Activated B cell treated with CpG ODN at 0.5 μM for 24 hours (primary cell): ENCODE data around the gene PFDN4. TPM values are rescaled to one million over a fixed set of nuclear protein-coding genes. Genes with fewer than 3 reads are reported as not detected.

Experiments
- ATAC-seq: fragments of 200-7000 bp; cut with Tn5 transposase; one replicate; pipeline ENCODE4 v1.10.0; 2021; ENCODE audit warnings: low read depth, mild to moderate bottlenecking, moderate library complexity
- CTCF ChIA-PET: fragments of 350-600 bp; sonication (Branson Sonifier 250); formaldehyde crosslinking; loops from one replicate; lab custom pipeline; 2021; ENCODE audit warnings: antibody characterized with exemption; lab: Charles Lee
- POLR2A ChIA-PET: fragments of 350-600 bp; sonication (Branson Sonifier 250); formaldehyde crosslinking; loops from one replicate; lab custom pipeline; 2021; ENCODE audit warnings: antibody characterized with exemption; lab: Charles Lee
- DNase-seq: peaks from one replicate; pipeline ENCODE4 v3.0.0; 2022
- H3K27ac Mint-ChIP-seq: one replicate; pipeline ENCODE4 v1.8.0; 2020; ENCODE audit warnings: mixed read lengths
- H3K27me3 Mint-ChIP-seq: one replicate; pipeline ENCODE4 v1.8.0; 2021; ENCODE audit warnings: mixed read lengths
- H3K36me3 Mint-ChIP-seq: one replicate; pipeline ENCODE4 v1.8.0; 2021; ENCODE audit warnings: low read depth, mixed read lengths
- H3K4me1 Mint-ChIP-seq: one replicate; pipeline ENCODE4 v1.8.0; 2021; ENCODE audit warnings: mixed read lengths
- H3K4me3 Mint-ChIP-seq: one replicate; pipeline ENCODE4 v1.8.0; 2020; ENCODE audit warnings: mild to moderate bottlenecking, mixed read lengths
- H3K9me3 Mint-ChIP-seq: one replicate; pipeline ENCODE4 v1.8.0; 2020; ENCODE audit warnings: mixed read lengths
- intact Hi-C: fragments of 100-400 bp; cut with micrococcal nuclease; formaldehyde crosslinking; loops from one replicate; pipeline ENCODE4 v1.15.1; 2024
- total RNA-seq: library from RNA; stranded (reverse); gene quantifications from 2 replicates; pipeline ENCODE4 v1.2.3, GENCODE V29; 2022
- TF ChIP-seq, protein P1 (sequence below): fragments of 200-600 bp; IDR thresholded peaks from one replicate; pipeline ENCODE4 v1.8.0; 2022; ENCODE audit warnings: antibody characterized with exemption, mild to moderate bottlenecking

PFDN4 gene
- total RNA-seq, 1 donor from 2014 or later, result 16.5 TPM

- Mint-ChIP-seq H3K27me3 (peaks cover 59% of the 10 kb centered on the region), H3K4me3 (no peak within 1 kb of the TSS), H3K4me1 (peaks cover 10% of the 10 kb centered on the region), H3K9me3 (no peaks in the 10 kb centered on the region), H3K27ac (no peak within 1 kb of the TSS), H3K36me3 (no peaks in the 10 kb centered on the region)
- POLR2A ChIA-PET, result no interaction called here
- TF ChIP-seq, protein P1, sequence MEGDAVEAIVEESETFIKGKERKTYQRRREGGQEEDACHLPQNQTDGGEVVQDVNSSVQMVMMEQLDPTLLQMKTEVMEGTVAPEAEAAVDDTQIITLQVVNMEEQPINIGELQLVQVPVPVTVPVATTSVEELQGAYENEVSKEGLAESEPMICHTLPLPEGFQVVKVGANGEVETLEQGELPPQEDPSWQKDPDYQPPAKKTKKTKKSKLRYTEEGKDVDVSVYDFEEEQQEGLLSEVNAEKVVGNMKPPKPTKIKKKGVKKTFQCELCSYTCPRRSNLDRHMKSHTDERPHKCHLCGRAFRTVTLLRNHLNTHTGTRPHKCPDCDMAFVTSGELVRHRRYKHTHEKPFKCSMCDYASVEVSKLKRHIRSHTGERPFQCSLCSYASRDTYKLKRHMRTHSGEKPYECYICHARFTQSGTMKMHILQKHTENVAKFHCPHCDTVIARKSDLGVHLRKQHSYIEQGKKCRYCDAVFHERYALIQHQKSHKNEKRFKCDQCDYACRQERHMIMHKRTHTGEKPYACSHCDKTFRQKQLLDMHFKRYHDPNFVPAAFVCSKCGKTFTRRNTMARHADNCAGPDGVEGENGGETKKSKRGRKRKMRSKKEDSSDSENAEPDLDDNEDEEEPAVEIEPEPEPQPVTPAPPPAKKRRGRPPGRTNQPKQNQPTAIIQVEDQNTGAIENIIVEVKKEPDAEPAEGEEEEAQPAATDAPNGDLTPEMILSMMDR, result no peak
- CTCF ChIA-PET, result no interaction called here
- intact Hi-C loops, result no loop called here
- ATAC-seq (no peak), DNase-seq (no peak)
Measured at GRCh38 chr20:54173653-54174456, 34.0 kb upstream of the PFDN4 start, which contains the start of gene CYP24A1. Gene CYP24A1, minus strand, starts transcription at chr20:54173986. Its CDS starts 407 bp downstream, at chr20:54173579.

GRCh38 chr20:54174457-54175175 lies 33.3 kb upstream of the PFDN4 start:
- Mint-ChIP-seq H3K9me3 (no peaks in the 10 kb centered on the region), H3K36me3 (no peaks in the 10 kb centered on the region), H3K4me3 (no peak overlapping the region), H3K4me1 (peaks cover 10% of the 10 kb centered on the region), H3K27ac (no peak overlapping the region), H3K27me3 (peaks cover 51% of the 10 kb centered on the region)
- intact Hi-C loops, result no loop called here
- ATAC-seq, result no peak
- no peak for DNase-seq
- CTCF ChIA-PET, result no interaction called here
- POLR2A ChIA-PET, result no interaction called here
- TF ChIP-seq, protein P1, result no peak

DNA sequence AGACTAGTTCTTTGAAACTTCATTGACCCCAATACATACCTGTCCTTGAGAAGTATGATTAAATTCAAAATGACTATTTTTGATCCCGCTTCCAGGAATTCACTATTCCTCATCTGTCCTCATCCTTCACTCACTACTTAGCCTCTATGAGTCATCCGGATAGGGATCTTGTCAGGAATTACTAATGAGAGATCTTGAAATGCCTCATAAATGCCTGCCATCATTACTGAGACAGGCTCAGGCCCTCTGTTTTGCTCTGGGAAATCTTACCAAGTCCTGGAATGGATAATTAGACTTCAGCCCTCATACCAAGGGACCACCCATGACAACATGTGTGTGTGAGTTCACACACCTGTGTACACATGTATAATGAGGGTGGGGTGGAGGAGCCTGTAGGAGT lies 31.3 kb upstream of the PFDN4 start:
- ChIA-PET CTCF (no interaction called here), POLR2A (no interaction called here)
- Mint-ChIP-seq H3K27me3 (peaks cover 41% of the 10 kb centered on the region), H3K9me3 (no peaks in the 10 kb centered on the region), H3K4me3 (no peak overlapping the region), H3K36me3 (no peaks in the 10 kb centered on the region), H3K27ac (no peak overlapping the region), H3K4me1 (peaks cover 10% of the 10 kb centered on the region)
- TF ChIP-seq, protein P1, result no peak
- no peak for DNase-seq
- no peak for ATAC-seq
- intact Hi-C loops, result no loop called here

DNA sequence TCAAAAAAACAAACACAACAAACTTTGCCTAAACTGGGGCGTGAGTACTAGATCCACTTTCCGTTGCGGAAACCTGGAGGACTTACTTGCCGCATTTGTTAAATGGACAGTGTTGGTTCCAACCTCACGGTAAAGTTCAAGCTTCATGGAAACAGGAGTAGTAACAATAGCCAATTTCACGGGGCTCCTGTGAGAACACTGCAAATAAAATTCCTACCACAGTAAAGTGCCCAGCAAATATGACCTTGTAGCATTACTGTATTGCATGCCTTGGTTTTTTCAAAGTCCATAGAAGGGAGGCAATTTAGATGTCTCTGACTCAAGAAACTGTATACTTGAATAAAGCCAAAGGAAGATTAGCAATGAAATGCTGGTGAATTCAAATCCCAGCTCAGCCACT lies 30.5 kb upstream of the PFDN4 start:
- intact Hi-C loops, result no loop called here
- Mint-ChIP-seq H3K36me3 (no peaks in the 10 kb centered on the region), H3K4me1 (peaks cover 10% of the 10 kb centered on the region), H3K4me3 (no peak overlapping the region), H3K9me3 (no peaks in the 10 kb centered on the region), H3K27ac (no peak overlapping the region), H3K27me3 (peaks cover 35% of the 10 kb centered on the region)
- ChIA-PET CTCF (no interaction called here), POLR2A (no interaction called here)
- no peak for ATAC-seq
- no peak for DNase-seq
- TF ChIP-seq, protein P1, result no peak

GRCh38 chr20:54178256-54178655 lies 29.6 kb upstream of the PFDN4 start:
- intact Hi-C loops, result no loop called here
- H3K9me3 Mint-ChIP-seq, result no peaks in the 10 kb centered on the region
- ChIA-PET CTCF (no interaction called here), POLR2A (no interaction called here)
- H3K4me1 Mint-ChIP-seq, result peaks cover 9% of the 10 kb centered on the region
- ATAC-seq (no peak), DNase-seq (no peak)
- TF ChIP-seq, protein P1, result no peak
- no peaks in the 10 kb centered on the region for H3K36me3 Mint-ChIP-seq
- no peak overlapping the region for H3K4me3 Mint-ChIP-seq
- H3K27me3 Mint-ChIP-seq, result peaks cover 33% of the 10 kb centered on the region
- no peak overlapping the region for H3K27ac Mint-ChIP-seq
